ENCODE results near the gene CERK. TPM values are rescaled to one million over a fixed set of nuclear protein-coding genes. Genes with fewer than 3 reads are reported as not detected.

CERK gene
- total RNA-seq, 3 donors from 2014 or later, result 40.3 to 51.7 (median 50.0) TPM

GRCh38 chr22:46714550-46714949 is 23.5 kb downstream of the CERK start:
- Histone ChIP-seq H3K4me3 (no peak overlapping the region), H3K4me1 (ENCODE audit: low read depth) (no peaks in the 10 kb centered on the region), H3K9me3 (no peaks in the 10 kb centered on the region), H3K36me3 (ENCODE audit: low read depth) (peaks cover 7% of the 10 kb centered on the region)
- ATAC-seq, result no peak
- intact Hi-C loops (cut with DNase I, micrococcal nuclease), result no loop called here
- no peak for DNase-seq
- TF ChIP-seq CTCF (IDR thresholded peaks at IDR 0.05), result no peak

GRCh38 chr22:46712288-46712687 is 25.8 kb downstream of the CERK start:
- Histone ChIP-seq H3K9me3 (no peaks in the 10 kb centered on the region), H3K4me3 (no peak overlapping the region), H3K4me1 (ENCODE audit: low read depth) (no peaks in the 10 kb centered on the region), H3K36me3 (ENCODE audit: low read depth) (peaks cover 7% of the 10 kb centered on the region)
- DNase-seq (peak in 1 of 3 donors; percentile 5), ATAC-seq (no peak)
- no peak for TF ChIP-seq CTCF (IDR thresholded peaks at IDR 0.05)
- intact Hi-C loops (cut with DNase I, micrococcal nuclease), result no loop called here

GRCh38 chr22:46710806-46711205 is 27.2 kb downstream of the CERK start:
- Histone ChIP-seq H3K4me3 (no peak overlapping the region), H3K36me3 (ENCODE audit: low read depth) (peaks cover 7% of the 10 kb centered on the region), H3K9me3 (no peaks in the 10 kb centered on the region), H3K4me1 (ENCODE audit: low read depth) (no peaks in the 10 kb centered on the region)
- TF ChIP-seq CTCF (IDR thresholded peaks at IDR 0.05), result no peak
- intact Hi-C loops (cut with DNase I, micrococcal nuclease), result no loop called here
- no peak for ATAC-seq
- no peak for DNase-seq

- no peak for TF ChIP-seq CTCF (IDR thresholded peaks at IDR 0.05)
- ATAC-seq, result no peak
- intact Hi-C loops (cut with DNase I, micrococcal nuclease), result no loop called here
Measured at GRCh38 chr22:46708766-46709330, 29.2 kb downstream of the CERK start.

GRCh38 chr22:46707827-46708570 is 30.1 kb downstream of the CERK start:
- H3K9me3 ChIP-seq, result no peaks in the 10 kb centered on the region
- intact Hi-C loops (cut with DNase I, micrococcal nuclease), result no loop called here
- no peak for ATAC-seq
- no peak overlapping the region for H3K4me3 ChIP-seq
- TF ChIP-seq CTCF (IDR thresholded peaks at IDR 0.05), result no peak
- peak in 1 of 3 donors; percentile 37 for DNase-seq
- peaks cover 3% of the 10 kb centered on the region for H3K4me1 ChIP-seq (ENCODE audit: low read depth)
- peaks cover 7% of the 10 kb centered on the region for H3K36me3 ChIP-seq (ENCODE audit: low read depth)

More at GRCh38 chr22:46708766-46709330, 29.2 kb downstream of the CERK start:
- Histone ChIP-seq H3K4me3 (no peak overlapping the region), H3K9me3 (no peaks in the 10 kb centered on the region), H3K36me3 (ENCODE audit: low read depth) (peaks cover 7% of the 10 kb centered on the region), H3K4me1 (ENCODE audit: low read depth) (peaks cover 3% of the 10 kb centered on the region)
- peak in 1 of 3 donors; percentile 44 for DNase-seq

All from mucosa of descending colon (tissue), 3 donors.